Trophoblast cell (in vitro differentiated cells and primary cell): Measurements from ENCODE around the gene NMT1.

Source experiments
- DNase-seq, 2 donors: peaks; one replicate each; pipeline ENCODE4 v3.0.0-alpha.2; 2016
- H2AFZ ChIP-seq: 2 replicates; pipeline ENCODE4 v1.6.1; 2013; ENCODE audit warnings: low read length, moderate library complexity, mild to moderate bottlenecking; ENCODE audit not compliant: insufficient read depth, poor library complexity
- H2AK5ac ChIP-seq: 2 replicates; pipeline ENCODE4 v1.6.1; 2013; ENCODE audit warnings: mild to moderate bottlenecking, low read length
- H2BK120ac ChIP-seq: 2 replicates; pipeline ENCODE4 v1.6.1; 2013; ENCODE audit warnings: low read length, mild to moderate bottlenecking, moderate library complexity; ENCODE audit not compliant: insufficient read depth, poor library complexity
- H2BK12ac ChIP-seq: 2 replicates; pipeline ENCODE4 v1.6.1; 2013; ENCODE audit warnings: mild to moderate bottlenecking, low read length, moderate library complexity
- H2BK5ac ChIP-seq: 2 replicates; pipeline ENCODE4 v1.6.1; 2013; ENCODE audit warnings: low read length, low read depth, moderate library complexity, mild to moderate bottlenecking; ENCODE audit not compliant: poor library complexity
- H3K14ac ChIP-seq: 2 replicates; pipeline ENCODE4 v1.6.1; 2013; ENCODE audit warnings: mild to moderate bottlenecking, low read length
- H3K18ac ChIP-seq: 2 replicates; pipeline ENCODE4 v1.6.1; 2013; ENCODE audit warnings: mild to moderate bottlenecking, low read length
- H3K23ac ChIP-seq: 2 replicates; pipeline ENCODE4 v1.6.1; 2013; ENCODE audit warnings: low read length
- H3K27ac ChIP-seq: 2 replicates; pipeline ENCODE4 v1.5.1; 2013; ENCODE audit warnings: low read depth, mild to moderate bottlenecking, inconsistent platforms, low read length, moderate library complexity
- H3K27me3 ChIP-seq: 2 replicates; pipeline ENCODE4 v1.6.1; 2013; ENCODE audit warnings: inconsistent platforms, mild to moderate bottlenecking, low read length, moderate library complexity; ENCODE audit not compliant: insufficient read depth
- H3K36me3 ChIP-seq, 2 experiments: 1 replicate in 1 of 2; 2 replicates in 1 of 2; pipeline ENCODE4 v1.6.1; 2013; ENCODE audit warnings: low read length in 2 of 2, mild to moderate bottlenecking in 2 of 2, moderate library complexity in 1 of 2; ENCODE audit not compliant: insufficient read depth in 2 of 2, control insufficient read depth in 1 of 2
- H3K4ac ChIP-seq: 2 replicates; pipeline ENCODE4 v1.6.1; 2013; ENCODE audit warnings: low read depth, mild to moderate bottlenecking, low read length, moderate library complexity
- H3K4me1 ChIP-seq, 2 experiments: 1 replicate in 1 of 2; 2 replicates in 1 of 2; pipeline ENCODE4 v1.6.1; 2013; ENCODE audit warnings: low read length in 2 of 2, mild to moderate bottlenecking in 2 of 2, moderate library complexity in 1 of 2; ENCODE audit not compliant: insufficient read depth in 2 of 2, control insufficient read depth in 1 of 2
- H3K4me2 ChIP-seq: 2 replicates; pipeline ENCODE4 v1.6.1; 2013; ENCODE audit warnings: inconsistent platforms, mild to moderate bottlenecking, low read length, moderate library complexity
- H3K4me3 ChIP-seq: 2 replicates; pipeline ENCODE4 v1.5.1; 2013; ENCODE audit warnings: mild to moderate bottlenecking, low read depth, low read length, inconsistent platforms
- H3K79me1 ChIP-seq: one replicate; pipeline ENCODE4 v1.6.1; 2013; ENCODE audit warnings: low read length
- H3K79me2 ChIP-seq: 2 replicates; pipeline ENCODE4 v1.6.1; 2013; ENCODE audit warnings: low read length, mild to moderate bottlenecking; ENCODE audit not compliant: control insufficient read depth, insufficient read depth, poor library complexity
- H3K9ac ChIP-seq: 2 replicates; pipeline ENCODE4 v1.6.1; 2013; ENCODE audit warnings: mild to moderate bottlenecking, low read length
- H3K9me3 ChIP-seq: 2 replicates; pipeline ENCODE4 v1.6.1; 2013; ENCODE audit warnings: low read depth, mild to moderate bottlenecking, control low read depth, inconsistent platforms, low read length; ENCODE audit not compliant: insufficient read depth
- H4K12ac ChIP-seq: 2 replicates; pipeline ENCODE4 v1.6.1; 2013; ENCODE audit warnings: low read depth, mild to moderate bottlenecking, low read length, moderate library complexity
- H4K8ac ChIP-seq: 2 replicates; pipeline ENCODE4 v1.6.1; 2013; ENCODE audit warnings: low read depth, mild to moderate bottlenecking, low read length, moderate library complexity
- H4K91ac ChIP-seq: one replicate; pipeline ENCODE4 v1.6.1; 2013; ENCODE audit warnings: low read depth, mild to moderate bottlenecking, low read length, moderate library complexity
- WGBS: extraction: QIAGEN DNeasy Blood & Tissue Kit; methylation state at CpG from one replicate; pipeline ENCODE4 v1.1.7; 2013; ENCODE audit warnings: missing lambda C conversion rate; ENCODE audit not compliant: insufficient read length, insufficient coverage; ENCODE audit errors: extremely low coverage; 5-methylcytosine and 5-hydroxymethylcytosine counted together

NMT1 gene

DNA sequence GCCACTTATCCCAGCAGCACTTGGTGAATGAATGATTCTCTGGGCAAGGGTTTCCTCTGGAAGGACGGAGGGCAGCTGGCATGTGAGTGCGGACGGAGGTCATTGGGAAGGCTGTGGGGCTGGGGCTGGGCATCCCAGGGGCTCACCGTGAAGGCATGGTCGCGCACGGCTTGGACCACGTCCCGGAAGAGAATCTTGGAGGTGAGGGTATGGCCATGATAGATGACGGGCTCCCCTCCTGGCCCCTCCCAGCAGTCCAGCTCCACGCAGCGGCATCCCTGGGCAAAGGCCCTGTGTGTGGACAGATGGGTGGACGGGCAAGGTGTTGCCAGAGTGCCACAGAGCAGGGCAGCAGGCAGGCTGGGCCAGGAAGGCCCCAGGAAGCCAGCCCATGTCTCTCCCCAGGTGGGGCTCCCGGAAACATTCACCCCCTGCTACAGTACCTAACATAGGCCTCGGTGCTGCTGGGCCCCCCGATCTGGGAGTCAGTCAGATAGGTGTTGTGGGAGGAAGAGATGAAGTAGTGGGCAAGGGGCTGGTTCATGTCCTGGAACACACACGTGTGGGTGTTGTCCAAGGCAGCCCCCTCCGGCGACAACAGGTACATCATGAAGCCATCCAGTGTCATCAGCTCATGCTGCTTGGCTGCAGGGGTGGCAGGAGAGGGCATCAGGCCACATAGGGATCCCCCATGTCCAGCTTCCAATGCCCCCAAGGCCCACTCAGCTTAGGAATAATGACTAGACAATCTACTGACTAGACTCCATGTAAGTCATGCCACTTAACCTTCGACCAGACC is 56.9 kb downstream of the NMT1 start:
- Histone ChIP-seq H3K79me1 (peaks cover 4% of the 10 kb centered on the region), H2BK120ac (no peak overlapping the region), H2BK5ac (no peak overlapping the region), H3K4ac (no peak overlapping the region), H3K18ac (no peak overlapping the region), H3K4me1 (peaks cover 9 to 11% of the 10 kb centered on the region in 2 experiments), H3K14ac (no peak overlapping the region), H3K27ac (no peak overlapping the region), H2BK12ac (no peak overlapping the region), H4K12ac (no peak overlapping the region), H3K23ac (no peak overlapping the region), H3K9ac (no peak overlapping the region), H3K27me3 (no peaks in the 10 kb centered on the region), H2AFZ (no peak overlapping the region), H4K8ac (no peak overlapping the region), H3K36me3 (peaks cover 14 to 21% of the 10 kb centered on the region in 2 experiments), H3K79me2 (no peaks in the 10 kb centered on the region), H3K9me3 (no peaks in the 10 kb centered on the region), H4K91ac (no peak overlapping the region), H3K4me3 (no peak overlapping the region), H3K4me2 (no peak overlapping the region), H2AK5ac (no peak overlapping the region)
- no CpG with 5 or more reads among the region's 20 CpGs for WGBS
- DNase-seq: no peak

DNA sequence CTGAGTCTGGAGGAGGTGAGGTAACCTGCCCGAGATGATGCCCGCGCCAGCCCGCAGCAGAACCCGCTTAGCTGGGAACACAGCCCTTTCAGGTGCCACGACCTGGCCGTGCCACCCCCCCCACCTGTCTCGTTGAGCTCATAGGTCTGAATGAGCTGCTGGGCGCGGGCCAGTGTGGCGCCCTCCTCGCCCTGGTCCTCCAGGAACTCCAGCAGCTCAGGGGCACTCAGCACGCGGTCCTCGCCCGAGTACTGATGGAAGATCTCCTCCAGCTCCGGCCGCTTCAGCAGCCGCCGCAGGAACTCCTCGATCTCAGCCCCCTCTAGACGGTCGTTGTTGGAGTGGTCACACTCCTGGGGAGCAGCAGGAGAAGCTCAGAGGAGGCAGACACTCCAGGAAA is 57.6 kb downstream of the NMT1 start:
- no peaks in the 10 kb centered on the region for H3K27me3 ChIP-seq
- H4K91ac ChIP-seq: no peak overlapping the region
- H3K18ac ChIP-seq: no peak overlapping the region
- no peak for DNase-seq
- no peak overlapping the region for H3K4me3 ChIP-seq
- no peak overlapping the region for H3K9ac ChIP-seq
- H3K36me3 ChIP-seq: peaks cover 13 to 17% of the 10 kb centered on the region in 2 experiments
- no peak overlapping the region for H2BK5ac ChIP-seq
- no peak overlapping the region for H3K4ac ChIP-seq
- H4K8ac ChIP-seq: no peak overlapping the region
- no peak overlapping the region for H3K4me2 ChIP-seq
- H4K12ac ChIP-seq: no peak overlapping the region
- no peak overlapping the region for H2BK12ac ChIP-seq
- H3K4me1 ChIP-seq: peaks cover 10 to 14% of the 10 kb centered on the region in 2 experiments
- no peaks in the 10 kb centered on the region for H3K79me2 ChIP-seq
- H3K9me3 ChIP-seq: no peaks in the 10 kb centered on the region
- no peak overlapping the region for H2BK120ac ChIP-seq
- WGBS: no CpG with 5 or more reads among the region's 23 CpGs
- no peak overlapping the region for H3K27ac ChIP-seq
- no peak overlapping the region for H3K23ac ChIP-seq
- no peak overlapping the region for H2AFZ ChIP-seq
- peaks cover 4% of the 10 kb centered on the region for H3K79me1 ChIP-seq
- no peak overlapping the region for H3K14ac ChIP-seq
- H2AK5ac ChIP-seq: no peak overlapping the region

DNA sequence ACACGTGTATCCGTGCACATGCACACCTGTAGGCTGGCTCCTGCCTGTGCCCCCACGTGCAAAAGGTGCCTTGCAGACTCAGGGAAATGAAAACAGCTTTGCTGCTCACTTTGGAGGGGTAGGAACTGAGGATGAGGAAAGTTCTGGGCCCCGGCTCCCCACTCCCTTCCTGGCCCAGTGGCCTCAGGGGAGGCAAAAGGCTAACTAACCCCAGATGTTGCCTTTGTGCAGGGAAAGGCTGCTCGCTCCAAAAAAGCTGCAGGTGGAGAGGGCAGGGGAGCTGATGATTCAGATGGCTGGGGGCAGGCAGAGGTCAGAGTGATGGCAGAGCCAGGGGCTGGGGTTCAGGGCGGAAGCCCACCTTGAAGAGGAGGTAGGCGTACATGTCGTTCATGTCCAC is 58.8 kb downstream of the NMT1 start:
- H3K4me3 ChIP-seq: no peak overlapping the region
- H3K27me3 ChIP-seq: no peaks in the 10 kb centered on the region
- no peak overlapping the region for H4K12ac ChIP-seq
- H2BK120ac ChIP-seq: no peak overlapping the region
- no peak overlapping the region for H3K14ac ChIP-seq
- H2AK5ac ChIP-seq: no peak overlapping the region
- H2AFZ ChIP-seq: no peak overlapping the region
- no peak overlapping the region for H3K4ac ChIP-seq
- H3K4me2 ChIP-seq: no peak overlapping the region
- peaks cover 10 to 14% of the 10 kb centered on the region in 2 experiments for H3K4me1 ChIP-seq
- no CpG with 5 or more reads among the region's 8 CpGs for WGBS
- H3K23ac ChIP-seq: no peak overlapping the region
- H4K8ac ChIP-seq: no peak overlapping the region
- H3K79me1 ChIP-seq: peaks cover 3% of the 10 kb centered on the region
- H3K79me2 ChIP-seq: no peaks in the 10 kb centered on the region
- peaks cover 13 to 16% of the 10 kb centered on the region in 2 experiments for H3K36me3 ChIP-seq
- H2BK12ac ChIP-seq: no peak overlapping the region
- H3K9me3 ChIP-seq: no peaks in the 10 kb centered on the region
- no peak overlapping the region for H3K27ac ChIP-seq
- no peak overlapping the region for H4K91ac ChIP-seq
- H3K18ac ChIP-seq: no peak overlapping the region
- no peak for DNase-seq
- H2BK5ac ChIP-seq: no peak overlapping the region
- no peak overlapping the region for H3K9ac ChIP-seq

DNA sequence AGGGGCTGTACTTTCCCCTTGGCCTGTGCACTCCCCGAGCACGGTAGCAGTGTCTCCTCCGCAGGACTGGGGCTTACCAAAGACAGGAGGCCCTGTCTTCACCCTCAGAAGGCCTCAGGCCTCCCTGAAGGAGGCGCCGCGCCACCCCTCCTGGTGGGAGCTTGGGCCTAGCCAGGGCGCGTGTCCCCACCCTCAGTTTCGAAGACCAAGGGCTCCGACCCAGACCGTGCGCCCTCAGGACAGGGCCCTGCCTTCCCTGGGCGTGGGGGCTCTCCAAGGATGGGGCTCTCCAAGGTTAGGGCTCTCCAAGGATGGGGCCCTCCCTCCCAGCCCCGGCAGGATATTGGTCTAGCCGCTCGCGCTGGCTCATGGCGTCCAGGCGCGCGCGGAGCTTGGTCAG is 59.4 kb downstream of the NMT1 start:
- no peak overlapping the region for H3K4me2 ChIP-seq
- no peak overlapping the region for H2BK5ac ChIP-seq
- no peak overlapping the region for H3K14ac ChIP-seq
- no peak overlapping the region for H2BK12ac ChIP-seq
- no peak overlapping the region for H2AFZ ChIP-seq
- peaks cover 3% of the 10 kb centered on the region for H3K79me1 ChIP-seq
- H2AK5ac ChIP-seq: no peak overlapping the region
- H3K9me3 ChIP-seq: no peaks in the 10 kb centered on the region
- WGBS: no CpG with 5 or more reads among the region's 22 CpGs
- peaks cover 10 to 13% of the 10 kb centered on the region in 2 experiments for H3K4me1 ChIP-seq
- no peaks in the 10 kb centered on the region for H3K27me3 ChIP-seq
- no peak overlapping the region for H4K91ac ChIP-seq
- H3K27ac ChIP-seq: no peak overlapping the region
- H3K18ac ChIP-seq: no peak overlapping the region
- DNase-seq: no peak
- no peak overlapping the region for H3K9ac ChIP-seq
- no peak overlapping the region for H2BK120ac ChIP-seq
- H3K23ac ChIP-seq: no peak overlapping the region
- no peak overlapping the region for H3K4me3 ChIP-seq
- H3K36me3 ChIP-seq: peaks cover 13 to 16% of the 10 kb centered on the region in 2 experiments
- no peak overlapping the region for H4K12ac ChIP-seq
- H3K4ac ChIP-seq: no peak overlapping the region
- H3K79me2 ChIP-seq: no peaks in the 10 kb centered on the region
- no peak overlapping the region for H4K8ac ChIP-seq
